ENCODE measurements around the gene ARHGEF26. TPM values are rescaled to one million over a fixed set of nuclear protein-coding genes. Genes with fewer than 3 reads are reported as not detected.

Gene ARHGEF26
- polyA plus RNA-seq, 4 donors = 6.5 to 13.6 (median 9.0) TPM

DNA sequence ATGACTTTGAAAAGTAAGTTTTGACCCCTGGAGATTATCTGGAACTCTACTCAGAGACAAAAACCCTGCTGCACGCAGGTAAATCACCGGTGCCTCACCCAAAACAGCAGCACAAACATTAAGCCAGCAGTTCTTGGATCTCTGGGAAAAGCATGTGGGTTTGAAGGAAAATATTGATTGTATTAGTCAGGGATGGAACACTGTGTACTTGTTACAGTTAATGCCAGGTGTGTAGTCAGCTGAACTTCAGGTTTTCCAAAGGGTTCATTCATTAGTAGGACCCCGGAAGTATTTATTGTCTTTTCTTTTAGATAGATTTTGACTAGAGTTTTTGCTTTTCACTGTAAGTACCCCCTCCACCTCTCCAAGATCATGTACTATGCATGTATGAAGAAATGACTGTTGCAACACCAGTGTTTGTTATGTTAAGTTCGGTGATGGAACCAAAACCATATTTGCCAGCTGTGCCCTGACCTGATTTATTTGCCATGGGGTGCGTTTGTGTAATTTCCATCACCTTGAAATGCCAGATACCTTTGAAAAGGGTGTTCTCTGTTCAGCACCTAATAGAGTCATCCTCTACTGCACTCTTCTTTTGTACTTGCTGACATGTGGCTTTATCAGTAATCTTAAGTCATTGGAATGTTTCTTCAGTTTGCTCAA lies 14.5 kb downstream of the ARHGEF26 start:
- no peak for FAIRE-seq
- 19 to 79% (median 49%) methylated on average over 5 of the region's 5 CpGs for WGBS, 3 donors
- Histone ChIP-seq H3K27me3 (ENCODE audit: control insufficient read depth in 3 of 3, insufficient read depth in 3 of 3, low read length in 3 of 3) (no peaks in the 10 kb centered on the region), H3K4me3 (ENCODE audit: low read depth in 1 of 3, low read length in 3 of 3) (no peak overlapping the region), H3K36me3 (ENCODE audit: control insufficient read depth in 3 of 3, insufficient read depth in 2 of 3, low read depth in 1 of 3, low read length in 3 of 3) (no peaks in the 10 kb centered on the region), H3K27ac (ENCODE audit: low read depth in 1 of 3, low read length in 2 of 3) (peak overlapping the region in 1 of 3 donors; percentile 25), H3K4me1 (ENCODE audit: control insufficient read depth in 3 of 3, insufficient read depth in 2 of 3, low read depth in 1 of 3, low read length in 2 of 3) (peaks cover 9 to 14% (median 12%) of the 10 kb centered on the region in 3 donors), H3K9me3 (ENCODE audit: control insufficient read depth in 2 of 2, insufficient read depth in 1 of 2, low read depth in 1 of 2, low read length in 1 of 2) (no peaks in the 10 kb centered on the region)
- DNase-seq = peak in 1 of 2 donors; percentile 59

- Histone ChIP-seq H3K4me1 (ENCODE audit: control insufficient read depth in 3 of 3, insufficient read depth in 2 of 3, low read depth in 1 of 3, low read length in 2 of 3) (peaks cover 2 to 14% (median 6%) of the 10 kb centered on the region in 3 donors), H3K27me3 (ENCODE audit: control insufficient read depth in 3 of 3, insufficient read depth in 3 of 3, low read length in 3 of 3) (no peaks in the 10 kb centered on the region), H3K4me3 (ENCODE audit: low read depth in 1 of 3, low read length in 3 of 3) (no peak overlapping the region), H3K36me3 (ENCODE audit: control insufficient read depth in 3 of 3, insufficient read depth in 2 of 3, low read depth in 1 of 3, low read length in 3 of 3) (no peaks in the 10 kb centered on the region), H3K27ac (ENCODE audit: low read depth in 1 of 3, low read length in 2 of 3) (no peak overlapping the region), H3K9me3 (ENCODE audit: control insufficient read depth in 2 of 2, insufficient read depth in 1 of 2, low read depth in 1 of 2, low read length in 1 of 2) (no peaks in the 10 kb centered on the region)
- WGBS, 3 donors = 15 to 70% (median 36%) methylated on average over 5 of the region's 5 CpGs
- DNase-seq (peak in 1 of 2 donors; percentile 78), FAIRE-seq (no peak)
Measured at GRCh38 chr3:154137036-154137435, 15.8 kb downstream of the ARHGEF26 start.

GRCh38 chr3:154139996-154140436 lies 18.8 kb downstream of the ARHGEF26 start:
- Histone ChIP-seq H3K36me3 (ENCODE audit: control insufficient read depth in 3 of 3, insufficient read depth in 2 of 3, low read depth in 1 of 3, low read length in 3 of 3) (no peaks in the 10 kb centered on the region), H3K4me3 (ENCODE audit: low read depth in 1 of 3, low read length in 3 of 3) (no peak overlapping the region), H3K27ac (ENCODE audit: low read depth in 1 of 3, low read length in 2 of 3) (no peak overlapping the region), H3K9me3 (ENCODE audit: control insufficient read depth in 2 of 2, insufficient read depth in 1 of 2, low read depth in 1 of 2, low read length in 1 of 2) (no peaks in the 10 kb centered on the region), H3K27me3 (ENCODE audit: control insufficient read depth in 3 of 3, insufficient read depth in 3 of 3, low read length in 3 of 3) (no peaks in the 10 kb centered on the region), H3K4me1 (ENCODE audit: control insufficient read depth in 3 of 3, insufficient read depth in 2 of 3, low read depth in 1 of 3, low read length in 2 of 3) (peaks cover 0 to 4% (median 3%) of the 10 kb centered on the region in 3 donors)
- no peak for FAIRE-seq
- peak in 1 of 2 donors; percentile 45 for DNase-seq
- 26 to 66% (median 46%) methylated on average over 3 of the region's 3 CpGs for WGBS, 3 donors

DNA sequence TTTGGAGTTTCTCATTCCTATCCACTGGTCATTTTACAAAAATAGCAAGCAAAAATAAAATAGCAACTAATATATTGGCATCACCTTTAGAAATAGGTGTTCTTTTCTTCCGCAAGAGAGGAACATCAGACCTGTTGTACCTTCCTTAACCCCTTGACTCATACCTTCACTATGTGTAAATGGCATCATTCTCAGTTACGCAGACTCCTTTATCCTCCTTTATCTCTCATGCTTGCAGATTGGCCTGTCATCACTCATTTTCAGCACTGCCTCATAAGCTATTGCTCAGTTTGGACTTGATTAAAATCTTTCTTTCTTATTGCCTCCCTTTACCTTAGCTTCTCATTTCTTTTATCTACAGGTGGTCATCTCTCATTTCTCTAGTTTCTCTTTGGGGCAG lies 21.4 kb downstream of the ARHGEF26 start:
- FAIRE-seq (no peak), DNase-seq (no peak)
- Histone ChIP-seq H3K27me3 (ENCODE audit: control insufficient read depth in 3 of 3, insufficient read depth in 3 of 3, low read length in 3 of 3) (no peaks in the 10 kb centered on the region), H3K9me3 (ENCODE audit: control insufficient read depth in 2 of 2, insufficient read depth in 1 of 2, low read depth in 1 of 2, low read length in 1 of 2) (no peaks in the 10 kb centered on the region), H3K36me3 (ENCODE audit: control insufficient read depth in 3 of 3, insufficient read depth in 2 of 3, low read depth in 1 of 3, low read length in 3 of 3) (no peaks in the 10 kb centered on the region), H3K4me3 (ENCODE audit: low read depth in 1 of 3, low read length in 3 of 3) (no peak overlapping the region), H3K4me1 (ENCODE audit: control insufficient read depth in 3 of 3, insufficient read depth in 2 of 3, low read depth in 1 of 3, low read length in 2 of 3) (peaks cover 0 to 3% (median 2%) of the 10 kb centered on the region in 3 donors), H3K27ac (ENCODE audit: low read depth in 1 of 3, low read length in 2 of 3) (no peak overlapping the region)
- WGBS, 3 donors = 83 to 99% (median 91%) methylated on average over 2 of the region's 2 CpGs

DNA sequence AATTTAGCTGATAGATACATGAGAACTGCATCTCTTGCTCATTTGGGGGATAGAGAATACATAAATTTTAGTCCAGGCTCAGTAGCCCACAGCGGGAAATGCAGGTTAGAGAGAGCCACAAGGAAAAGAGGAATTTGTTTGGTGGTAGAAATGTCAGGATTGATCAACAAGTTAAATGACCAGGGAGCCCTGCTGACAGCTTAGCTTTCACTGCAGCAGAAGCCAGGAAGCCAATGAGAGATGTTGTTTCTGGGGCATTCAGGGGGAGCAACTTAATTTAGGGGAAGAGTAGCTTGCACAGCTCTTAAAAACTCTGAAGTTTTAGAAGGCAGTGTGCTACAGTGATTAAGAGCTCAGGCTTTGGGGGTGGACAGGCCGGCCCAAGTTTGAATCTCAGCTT lies 22.7 kb downstream of the ARHGEF26 start:
- Histone ChIP-seq H3K36me3 (ENCODE audit: control insufficient read depth in 3 of 3, insufficient read depth in 2 of 3, low read depth in 1 of 3, low read length in 3 of 3) (no peaks in the 10 kb centered on the region), H3K4me1 (ENCODE audit: control insufficient read depth in 3 of 3, insufficient read depth in 2 of 3, low read depth in 1 of 3, low read length in 2 of 3) (peaks cover 0 to 3% (median 2%) of the 10 kb centered on the region in 3 donors), H3K9me3 (ENCODE audit: control insufficient read depth in 2 of 2, insufficient read depth in 1 of 2, low read depth in 1 of 2, low read length in 1 of 2) (no peaks in the 10 kb centered on the region), H3K27ac (ENCODE audit: low read depth in 1 of 3, low read length in 2 of 3) (no peak overlapping the region), H3K27me3 (ENCODE audit: control insufficient read depth in 3 of 3, insufficient read depth in 3 of 3, low read length in 3 of 3) (no peaks in the 10 kb centered on the region), H3K4me3 (ENCODE audit: low read depth in 1 of 3, low read length in 3 of 3) (no peak overlapping the region)
- FAIRE-seq = no peak
- DNase-seq = no peak
- WGBS, 3 donors = 83 to 95% (median 94%) methylated on average over 2 of the region's 2 CpGs

GRCh38 chr3:154144825-154145465 lies 23.8 kb downstream of the ARHGEF26 start:
- H3K27ac ChIP-seq (ENCODE audit: low read depth in 1 of 3, low read length in 2 of 3) = no peak overlapping the region
- H3K36me3 ChIP-seq (ENCODE audit: control insufficient read depth in 3 of 3, insufficient read depth in 2 of 3, low read depth in 1 of 3, low read length in 3 of 3) = no peaks in the 10 kb centered on the region
- H3K27me3 ChIP-seq (ENCODE audit: control insufficient read depth in 3 of 3, insufficient read depth in 3 of 3, low read length in 3 of 3) = no peaks in the 10 kb centered on the region
- DNase-seq (no peak), FAIRE-seq (no peak)
- no peak overlapping the region for H3K4me3 ChIP-seq (ENCODE audit: low read depth in 1 of 3, low read length in 3 of 3)
- 58 to 76% (median 67%) methylated on average over 1 of the region's 1 CpG for WGBS, 3 donors
- peaks cover 0 to 3% (median 2%) of the 10 kb centered on the region in 3 donors for H3K4me1 ChIP-seq (ENCODE audit: control insufficient read depth in 3 of 3, insufficient read depth in 2 of 3, low read depth in 1 of 3, low read length in 2 of 3)
- H3K9me3 ChIP-seq (ENCODE audit: control insufficient read depth in 2 of 2, insufficient read depth in 1 of 2, low read depth in 1 of 2, low read length in 1 of 2) = no peaks in the 10 kb centered on the region

GRCh38 chr3:154148541-154148940 lies 27.4 kb downstream of the ARHGEF26 start:
- H3K36me3 ChIP-seq (ENCODE audit: control insufficient read depth in 3 of 3, insufficient read depth in 2 of 3, low read depth in 1 of 3, low read length in 3 of 3) = peaks cover 0 to 4% (median 2%) of the 10 kb centered on the region in 3 donors
- FAIRE-seq = no peak
- WGBS, 3 donors = 67 to 75% (median 68%) methylated on average over 1 of the region's 1 CpG

DNA sequence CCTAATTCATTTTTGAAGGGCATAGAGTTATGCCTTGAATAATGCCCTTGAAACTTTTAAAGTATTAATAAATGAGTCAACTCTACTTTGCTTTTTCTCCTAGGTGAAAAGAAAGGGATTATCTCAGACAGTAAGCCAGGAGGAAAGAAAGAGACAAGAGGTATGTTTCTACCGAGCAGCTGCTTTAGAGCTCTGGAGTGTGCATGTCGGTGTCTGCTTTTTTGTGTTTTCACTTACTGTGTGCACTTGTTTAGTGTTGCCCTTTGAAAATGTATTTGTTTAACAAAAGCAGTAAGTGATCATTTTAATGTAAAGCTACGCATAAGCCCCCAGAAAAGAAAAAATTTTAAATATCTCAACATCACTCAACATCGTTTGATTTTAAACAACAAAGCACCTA lies 28.1 kb downstream of the ARHGEF26 start:
- FAIRE-seq = no peak

More at GRCh38 chr3:154148541-154148940, 27.4 kb downstream of the ARHGEF26 start:
- no peak overlapping the region for H3K27ac ChIP-seq (ENCODE audit: low read depth in 1 of 3, low read length in 2 of 3)
- no peak for DNase-seq
- H3K27me3 ChIP-seq (ENCODE audit: control insufficient read depth in 3 of 3, insufficient read depth in 3 of 3, low read length in 3 of 3) = no peaks in the 10 kb centered on the region
- H3K9me3 ChIP-seq (ENCODE audit: control insufficient read depth in 2 of 2, insufficient read depth in 1 of 2, low read depth in 1 of 2, low read length in 1 of 2) = no peaks in the 10 kb centered on the region
- no peak overlapping the region for H3K4me3 ChIP-seq (ENCODE audit: low read depth in 1 of 3, low read length in 3 of 3)
- H3K4me1 ChIP-seq (ENCODE audit: control insufficient read depth in 3 of 3, insufficient read depth in 2 of 3, low read depth in 1 of 3, low read length in 2 of 3) = no peaks in the 10 kb centered on the region

More for the DNA sequence above, 28.1 kb downstream of the ARHGEF26 start:
- H3K4me3 ChIP-seq (ENCODE audit: low read depth in 1 of 3, low read length in 3 of 3) = no peak overlapping the region
- no peak for DNase-seq
- peaks cover 0 to 4% (median 2%) of the 10 kb centered on the region in 3 donors for H3K36me3 ChIP-seq (ENCODE audit: control insufficient read depth in 3 of 3, insufficient read depth in 2 of 3, low read depth in 1 of 3, low read length in 3 of 3)
- H3K27ac ChIP-seq (ENCODE audit: low read depth in 1 of 3, low read length in 2 of 3) = no peak overlapping the region
- H3K4me1 ChIP-seq (ENCODE audit: control insufficient read depth in 3 of 3, insufficient read depth in 2 of 3, low read depth in 1 of 3, low read length in 2 of 3) = no peaks in the 10 kb centered on the region
- H3K27me3 ChIP-seq (ENCODE audit: control insufficient read depth in 3 of 3, insufficient read depth in 3 of 3, low read length in 3 of 3) = no peaks in the 10 kb centered on the region
- 86 to 94% (median 93%) methylated on average over 4 of the region's 4 CpGs for WGBS, 3 donors
- H3K9me3 ChIP-seq (ENCODE audit: control insufficient read depth in 2 of 2, insufficient read depth in 1 of 2, low read depth in 1 of 2, low read length in 1 of 2) = no peaks in the 10 kb centered on the region
